Fibroblast of lung (primary cell): ENCODE data around the gene TOLLIP.

ENCODE experiments used
- EZH2 ChIP-seq: IDR thresholded peaks from 2 replicates; pipeline ENCODE4 v1.5.1; 2012; ENCODE audit warnings: low read length, control low read depth, mild to moderate bottlenecking; ENCODE audit errors: missing control alignments
- TF ChIP-seq, protein P1 (sequence below), 2 donors: IDR thresholded peaks in 1 of 2; conservative IDR thresholded peaks in 1 of 2; 1 replicate in 1 of 2; 2 replicates in 1 of 2; pipeline ENCODE4 v1.5.1; 2011 to 2012; ENCODE audit warnings: low read length in 2 of 2, control low read depth in 1 of 2, inconsistent platforms in 1 of 2, low read depth in 1 of 2, mild to moderate bottlenecking in 1 of 2

DNA sequence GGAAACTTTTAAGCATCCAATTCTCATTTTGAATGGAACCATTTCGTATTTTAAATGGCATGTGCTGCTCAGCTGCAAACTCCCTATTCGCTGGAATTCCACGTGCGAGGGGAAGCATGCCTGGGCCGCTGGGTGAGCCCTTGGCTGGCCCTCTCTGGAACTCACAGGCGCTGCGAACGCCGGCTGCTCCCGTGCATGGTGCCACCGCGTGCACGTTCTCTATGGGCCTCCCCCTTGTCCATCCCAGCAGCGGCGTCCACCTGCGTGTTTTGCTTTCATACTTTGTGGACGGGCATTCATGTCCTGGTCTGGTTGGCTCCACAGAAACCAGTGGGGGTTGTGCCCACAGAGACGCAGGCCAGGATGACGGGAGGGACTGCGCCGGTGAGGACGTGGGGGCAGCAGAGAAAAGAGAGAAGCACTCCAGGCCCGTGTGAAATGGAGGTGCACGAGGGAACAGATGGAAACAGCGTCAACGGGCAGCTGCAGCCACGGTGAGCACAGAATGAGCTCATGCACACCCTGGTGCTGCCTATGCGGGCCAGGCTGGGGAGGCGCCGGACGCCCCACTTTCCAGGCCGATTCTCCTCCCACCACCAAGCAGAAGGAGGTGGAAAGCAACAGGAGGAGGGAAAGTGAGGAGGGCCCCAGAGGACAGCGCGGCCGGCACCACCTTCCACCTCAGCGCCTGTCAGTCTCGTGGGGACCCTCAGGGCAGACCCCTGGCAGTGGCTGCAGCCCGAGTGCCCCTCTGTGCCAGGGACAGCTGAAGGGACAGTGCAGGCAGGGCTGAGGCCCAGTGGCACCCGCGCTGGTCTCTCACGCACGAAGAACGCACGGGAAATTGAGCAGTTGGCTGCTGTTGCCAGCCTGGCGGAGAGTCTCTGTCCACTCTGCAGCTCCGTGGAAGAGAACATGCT lies 29.1 kb downstream of the TOLLIP start:
- TF ChIP-seq, protein P1, sequence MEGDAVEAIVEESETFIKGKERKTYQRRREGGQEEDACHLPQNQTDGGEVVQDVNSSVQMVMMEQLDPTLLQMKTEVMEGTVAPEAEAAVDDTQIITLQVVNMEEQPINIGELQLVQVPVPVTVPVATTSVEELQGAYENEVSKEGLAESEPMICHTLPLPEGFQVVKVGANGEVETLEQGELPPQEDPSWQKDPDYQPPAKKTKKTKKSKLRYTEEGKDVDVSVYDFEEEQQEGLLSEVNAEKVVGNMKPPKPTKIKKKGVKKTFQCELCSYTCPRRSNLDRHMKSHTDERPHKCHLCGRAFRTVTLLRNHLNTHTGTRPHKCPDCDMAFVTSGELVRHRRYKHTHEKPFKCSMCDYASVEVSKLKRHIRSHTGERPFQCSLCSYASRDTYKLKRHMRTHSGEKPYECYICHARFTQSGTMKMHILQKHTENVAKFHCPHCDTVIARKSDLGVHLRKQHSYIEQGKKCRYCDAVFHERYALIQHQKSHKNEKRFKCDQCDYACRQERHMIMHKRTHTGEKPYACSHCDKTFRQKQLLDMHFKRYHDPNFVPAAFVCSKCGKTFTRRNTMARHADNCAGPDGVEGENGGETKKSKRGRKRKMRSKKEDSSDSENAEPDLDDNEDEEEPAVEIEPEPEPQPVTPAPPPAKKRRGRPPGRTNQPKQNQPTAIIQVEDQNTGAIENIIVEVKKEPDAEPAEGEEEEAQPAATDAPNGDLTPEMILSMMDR (conservative IDR thresholded peaks at IDR 0.05 in 1 of 2, IDR thresholded peaks at IDR 0.05 in 1 of 2; ENCODE audit: low read depth in 1 of 2, low read length in 2 of 2): no peak
- TF ChIP-seq EZH2: no peak
